H1 (cell line): ENCODE results near the gene ATP6V1B1. TPM values are rescaled to one million over a fixed set of nuclear protein-coding genes. Genes with fewer than 3 reads are reported as not detected.

Experiments
- CTCF ChIA-PET: fragments of 300-600 bp; sonication (Branson Sonifier 250); formaldehyde crosslinking; loops from one replicate; lab custom pipeline; 2021; ENCODE audit not compliant: partially characterized antibody; lab: Charles Lee
- POLR2A ChIA-PET: fragments of 300-600 bp; sonication (Branson Sonifier 250); formaldehyde crosslinking; loops from one replicate; lab custom pipeline; 2021; ENCODE audit warnings: inconsistent platforms; ENCODE audit not compliant: partially characterized antibody; lab: Charles Lee
- DNase-seq, 2 experiments: peaks; one replicate each; pipeline versions ENCODE4 v3.0.0 to v3.0.0-alpha.2; 2010 to 2022; ENCODE audit warnings: low spot score in 2 of 2, low read depth in 1 of 2, mixed read lengths in 1 of 2
- FAIRE-seq: peaks from 2 replicates; lab custom pipeline; 2011; peaks lifted over from hg19 to GRCh38; lab: Jason Lieb, UNC
- H2AFZ ChIP-seq: 2 replicates; pipeline ENCODE4 v1.8.1; 2012; ENCODE audit warnings: low read length, inconsistent platforms
- H2AK5ac ChIP-seq: 2 replicates; pipeline ENCODE4 v1.6.1; 2013; ENCODE audit warnings: low read depth, low read length
- H2BK120ac ChIP-seq: replicated peaks from 2 replicates; pipeline ENCODE3; 2013; ENCODE audit warnings: low read depth, low read length, inconsistent platforms
- H2BK12ac ChIP-seq: 2 replicates; pipeline ENCODE4 v1.6.1; 2013; ENCODE audit warnings: low read depth, low read length
- H2BK15ac ChIP-seq: 2 replicates; pipeline ENCODE4 v1.6.1; 2013; ENCODE audit warnings: low read length
- H2BK20ac ChIP-seq: 2 replicates; pipeline ENCODE4 v1.6.1; 2013; ENCODE audit warnings: low read length
- H2BK5ac ChIP-seq: 2 replicates; pipeline ENCODE4 v1.6.1; 2013; ENCODE audit warnings: low read depth, low read length
- H3K14ac ChIP-seq: 2 replicates; pipeline ENCODE4 v1.6.1; 2013; ENCODE audit warnings: inconsistent platforms; ENCODE audit not compliant: insufficient read length
- H3K18ac ChIP-seq: 2 replicates; pipeline ENCODE4 v1.6.1; 2013; ENCODE audit warnings: low read length; ENCODE audit errors: extremely low read depth
- H3K23ac ChIP-seq: 2 replicates; pipeline ENCODE4 v1.6.1; 2013; ENCODE audit warnings: inconsistent platforms; ENCODE audit not compliant: insufficient read length
- H3K23me2 ChIP-seq: 2 replicates; pipeline ENCODE4 v1.6.1; 2013; ENCODE audit warnings: low read depth, low read length
- H3K27ac ChIP-seq: 2 replicates; pipeline ENCODE4 v1.6.1; 2011; ENCODE audit warnings: low read depth, low read length, inconsistent platforms
- H3K27me3 ChIP-seq, 4 experiments: replicated peaks in 1 of 4; 1 replicate in 1 of 4; 2 replicates in 3 of 4; pipeline versions ENCODE4 v1.6.1 to v1.8.1; 2011 to 2013; ENCODE audit warnings: low read length in 3 of 4, mild to moderate bottlenecking in 3 of 4, inconsistent platforms in 2 of 4, mixed read lengths in 2 of 4, moderate library complexity in 1 of 4; ENCODE audit not compliant: control insufficient read depth in 3 of 4, insufficient read depth in 3 of 4; ENCODE audit errors: extremely low read depth in 1 of 4
- H3K36me3 ChIP-seq, 4 experiments: 2 replicates each; pipeline versions ENCODE4 v1.6.1 to v1.8.1; 2011 to 2013; ENCODE audit warnings: mild to moderate bottlenecking in 4 of 4, low read length in 3 of 4, moderate library complexity in 2 of 4, control low read depth in 1 of 4, inconsistent platforms in 1 of 4; ENCODE audit not compliant: insufficient read depth in 4 of 4, control insufficient read depth in 2 of 4
- H3K4ac ChIP-seq: replicated peaks from 2 replicates; pipeline ENCODE3; 2013; ENCODE audit warnings: low read length, low read depth, mixed read lengths, inconsistent platforms; ENCODE audit not compliant: insufficient read length
- H3K4me1 ChIP-seq, 4 experiments: replicated peaks in 1 of 4; 1 replicate in 1 of 4; 2 replicates in 3 of 4; pipeline versions ENCODE4 v1.6.1 to v1.8.1; 2011 to 2013; ENCODE audit warnings: low read length in 3 of 4, inconsistent platforms in 2 of 4, mixed read lengths in 1 of 4; ENCODE audit not compliant: insufficient read depth in 4 of 4, control insufficient read depth in 3 of 4
- H3K4me2 ChIP-seq, 2 experiments: 2 replicates each; pipeline versions ENCODE4 v1.6.1 to v1.8.1; 2011 to 2013; ENCODE audit warnings: low read depth in 2 of 2, low read length in 2 of 2, control low read depth in 1 of 2, inconsistent platforms in 1 of 2, mild to moderate bottlenecking in 1 of 2; ENCODE audit not compliant: insufficient read depth in 1 of 2
- H3K4me3 ChIP-seq, 4 experiments: fragments of 200-600, 300-600 bp in 1 of 4; sonication (generic), shearing (Covaris generic), sonication (Bioruptor Twin) in 1 of 4; 2 replicates each; pipeline versions ENCODE4 v1.5.1 to v1.8.1; 2011 to 2016; ENCODE audit warnings: low read length in 4 of 4, low read depth in 3 of 4, control low read depth in 2 of 4, inconsistent platforms in 2 of 4, mild to moderate bottlenecking in 2 of 4, mixed read lengths in 1 of 4, moderate library complexity in 1 of 4; ENCODE audit not compliant: insufficient read depth in 2 of 4; ENCODE audit errors: extremely low read depth in 1 of 4
- H3K56ac ChIP-seq: replicated peaks from 2 replicates; pipeline ENCODE3; 2013; ENCODE audit warnings: low read depth, mild to moderate bottlenecking, mixed read lengths, low read length, inconsistent platforms; ENCODE audit not compliant: insufficient read length
- H3K79me1 ChIP-seq: 2 replicates; pipeline ENCODE4 v1.6.1; 2013; ENCODE audit warnings: low read depth, low read length, control low read depth
- H3K79me2 ChIP-seq, 2 experiments: 2 replicates each; pipeline versions ENCODE4 v1.6.1 to v1.8.1; 2012 to 2013; ENCODE audit warnings: low read length in 2 of 2, mild to moderate bottlenecking in 2 of 2, inconsistent platforms in 1 of 2; ENCODE audit not compliant: insufficient read depth in 2 of 2, control insufficient read depth in 1 of 2
- H3K9ac ChIP-seq, 4 experiments: replicated peaks in 1 of 4; 1 replicate in 1 of 4; 2 replicates in 3 of 4; pipeline versions ENCODE4 v1.6.1 to v1.8.1; 2011 to 2013; ENCODE audit warnings: low read depth in 3 of 4, low read length in 3 of 4, control low read depth in 2 of 4, mild to moderate bottlenecking in 2 of 4, moderate library complexity in 2 of 4, inconsistent platforms in 1 of 4; ENCODE audit errors: extremely low read depth in 1 of 4
- H3K9me3 ChIP-seq, 2 experiments: 2 replicates each; pipeline versions ENCODE4 v1.6.1 to v1.8.1; 2012 to 2013; ENCODE audit warnings: mild to moderate bottlenecking in 2 of 2, moderate library complexity in 2 of 2, control low read depth in 1 of 2, inconsistent platforms in 1 of 2, low read depth in 1 of 2, low read length in 1 of 2, mixed read lengths in 1 of 2; ENCODE audit not compliant: insufficient read depth in 2 of 2
- H4K20me1 ChIP-seq, 2 experiments: replicated peaks in 1 of 2; 2 replicates each; pipeline versions ENCODE3 to v1.8.1; 2011 to 2013; ENCODE audit warnings: inconsistent platforms in 2 of 2, low read length in 2 of 2, mild to moderate bottlenecking in 1 of 2; ENCODE audit not compliant: insufficient read depth in 2 of 2, control insufficient read depth in 1 of 2
- H4K5ac ChIP-seq: 2 replicates; pipeline ENCODE4 v1.6.1; 2013; ENCODE audit warnings: low read length, low read depth, mixed read lengths, inconsistent platforms; ENCODE audit not compliant: insufficient read length
- H4K8ac ChIP-seq: 2 replicates; pipeline ENCODE4 v1.8.0; 2013; ENCODE audit warnings: mild to moderate bottlenecking, moderate library complexity, low read length, inconsistent platforms; ENCODE audit not compliant: insufficient read depth; ENCODE audit errors: extremely low read depth
- H4K91ac ChIP-seq: replicated peaks from 2 replicates; pipeline ENCODE3; 2013; ENCODE audit warnings: low read length, mixed read lengths, inconsistent platforms; ENCODE audit not compliant: insufficient read length
- BCL11A ChIP-seq, 2 experiments: IDR thresholded peaks; one replicate each; pipeline ENCODE4 v1.6.1; 2011; ENCODE audit warnings: low read depth in 2 of 2, low read length in 2 of 2, mild to moderate bottlenecking in 2 of 2
- CBX8 ChIP-seq: fragments of 300-800, 300-1000 bp; sonication (generic); IDR thresholded peaks from 2 replicates; pipeline ENCODE4 v1.7.1; 2016; ENCODE audit warnings: low read depth, low read length, borderline replicate concordance
- FOSL1 ChIP-seq: IDR thresholded peaks from 2 replicates; pipeline ENCODE4 v1.6.1; 2011; ENCODE audit warnings: mild to moderate bottlenecking, low read depth, low read length, moderate library complexity; ENCODE audit not compliant: insufficient read depth
- HDAC6 ChIP-seq: IDR thresholded peaks from one replicate; pipeline ENCODE4 v1.7.1; 2012; ENCODE audit warnings: low read depth, mild to moderate bottlenecking, inconsistent platforms, low read length, moderate library complexity
- MAX ChIP-seq: IDR thresholded peaks from 2 replicates; pipeline ENCODE4 v1.6.1; 2012; ENCODE audit warnings: inconsistent platforms
- NRF1 ChIP-seq: IDR thresholded peaks from 2 replicates; pipeline ENCODE4 v1.6.1; 2011; ENCODE audit warnings: mild to moderate bottlenecking, low read depth, low read length, improper control_type of control experiment
- POU5F1 ChIP-seq: IDR thresholded peaks from 2 replicates; pipeline ENCODE4 v1.6.1; 2011; ENCODE audit warnings: low read depth, mild to moderate bottlenecking, low read length, moderate library complexity
- SUZ12 ChIP-seq: fragments of 200-600 bp; sonication (generic); IDR thresholded peaks from 2 replicates; pipeline ENCODE4 v1.6.1; 2012; ENCODE audit warnings: mild to moderate bottlenecking, inconsistent platforms, low read length, moderate library complexity, mixed read lengths
- TBP ChIP-seq: IDR thresholded peaks from 2 replicates; pipeline ENCODE4 v1.6.1; 2011; ENCODE audit warnings: low read depth, low read length, improper control_type of control experiment
- TCF12 ChIP-seq: IDR thresholded peaks from 2 replicates; pipeline ENCODE4 v1.6.1; 2011; ENCODE audit warnings: low read depth, mild to moderate bottlenecking, low read length
- WGBS, 2 experiments: shearing (Covaris generic) in 1 of 2; methylation state at CpG; one replicate each; pipeline versions ENCODE4 v1.1.6 to v1.1.7; 2013 to 2015; ENCODE audit warnings: low lambda C conversion rate in 2 of 2, mixed read lengths in 2 of 2, inconsistent platforms in 1 of 2, low coverage in 1 of 2, missing lambda C conversion rate in 1 of 2; ENCODE audit not compliant: insufficient replicate concordance in 2 of 2, insufficient coverage in 1 of 2, insufficient read length in 1 of 2; ENCODE audit errors: extremely low coverage in 1 of 2, missing lambda C conversion rate in 1 of 2; 5-methylcytosine and 5-hydroxymethylcytosine counted together
- polyA plus RNA-seq, 7 experiments: library from polyadenylated mRNA; depleted of rRNA in 3 of 7; stranded (reverse) in 5 of 7; unstranded in 2 of 7; fragments of >200 nt in 5 of 7; fragments of 200-250 nt in 2 of 7; gene quantifications; 1 replicate in 5 of 7; 2 replicates in 1 of 7; 4 replicates in 1 of 7; pipeline versions ENCODE4 v1.2.1 to v1.2.3, GENCODE V29; 2011 to 2013; ENCODE audit warnings: missing spikeins in 2 of 7, mixed read lengths in 2 of 7
- total RNA-seq: library from RNA; stranded (reverse); fragmentation: NEBNext Ultra II Directional; extraction: Animal tissue kit (Norgen Biotek cat#: 25700); gene quantifications from 2 replicates; pipeline ENCODE4 v1.2.1, GENCODE V29; 2021
- TF ChIP-seq, protein P1 (sequence below): IDR thresholded peaks from 2 replicates; pipeline ENCODE4 v1.6.1; 2012; ENCODE audit warnings: inconsistent platforms

ATP6V1B1 gene
- total and polyA plus RNA-seq, 2 of the 8 experiments (the other 6 are each of a cell fraction or from before 2014, with no cell fraction given): not detected

- no peaks in the 10 kb centered on the region for H3K79me2 ChIP-seq
- H3K9ac ChIP-seq: no peak overlapping the region
- H3K27ac ChIP-seq: no peak overlapping the region
- peaks cover 28 to 41% of the 10 kb centered on the region in 2 experiments for H4K20me1 ChIP-seq
- ChIA-PET CTCF (interaction anchor here (0.7 to 1.5 kb wide), 7 partner anchors 9 to 56 kb away, joined by 3 to 4 read pairs (median 3); no protein-coding TSS in a partner anchor), POLR2A (no interaction called here)
- no peak overlapping the region for H2AK5ac ChIP-seq
- no peaks in the 10 kb centered on the region for H3K79me1 ChIP-seq
- H3K18ac ChIP-seq: peak overlapping the region; percentile 13; the same call in 1 of the 2 replicates
- no peak overlapping the region for H4K5ac ChIP-seq
- no peak overlapping the region for H3K4me3 ChIP-seq
- no peaks in the 10 kb centered on the region for H3K9me3 ChIP-seq
- no peaks in the 10 kb centered on the region for H3K36me3 ChIP-seq
- peak overlapping the region; percentile 22; the same call in 1 of the 2 replicates for H4K8ac ChIP-seq
- no peak overlapping the region for H2BK120ac ChIP-seq
- WGBS, 2 experiments: 8% methylated on average over 25 of the region's 25 CpGs; no CpG with 5 or more reads in 1 of the 2 experiments
- H4K91ac ChIP-seq: no peak overlapping the region
- peaks cover 95 to 99% (median 99%) of the 10 kb centered on the region in 4 experiments for H3K27me3 ChIP-seq
- H3K23ac ChIP-seq: no peak overlapping the region
- H3K23me2 ChIP-seq: peaks cover 16% of the 10 kb centered on the region
- H3K4me2 ChIP-seq: peak overlapping the region; percentile 8 to 14; a peak in 2 of 4 replicates
- H3K56ac ChIP-seq: no peak overlapping the region
- H2AFZ ChIP-seq: no peak overlapping the region
- FAIRE-seq: no peak
- 0 out of 2 replicates have a peak overlapping the region, but pooled peaks have one; percentile 75 for H2BK20ac ChIP-seq
- peak in 1 of 2 experiments; percentile 59 for DNase-seq
- no peak overlapping the region for H2BK5ac ChIP-seq
- 0 out of 2 replicates have a peak overlapping the region, but pooled peaks have one; percentile 46 for H2BK15ac ChIP-seq
- H3K4me1 ChIP-seq: peaks cover 0 to 31% (median 24%) of the 10 kb centered on the region in 4 experiments; a peak in 6 of 7 replicates
- peak overlapping the region; percentile 2; the same call in 1 of the 2 replicates for H2BK12ac ChIP-seq
- H3K14ac ChIP-seq: no peak overlapping the region
- H3K4ac ChIP-seq: no peak overlapping the region
- no peak for TF ChIP-seq BCL11A (IDR thresholded peaks at IDR 0.05; ENCODE audit: low read depth in 2 of 2, low read length in 2 of 2)
- TF ChIP-seq CBX8: peak; percentile 96; the same call in 1 of the 2 replicates
- TF ChIP-seq POU5F1: no peak
- TF ChIP-seq SUZ12: no peak; the same call in 1 of the 2 replicates
- no peak for TF ChIP-seq TCF12
- TF ChIP-seq MAX: no peak
- TF ChIP-seq NRF1: no peak
- TF ChIP-seq TBP: no peak
- no peak for TF ChIP-seq HDAC6
- no peak for TF ChIP-seq FOSL1
- TF ChIP-seq, protein P1, sequence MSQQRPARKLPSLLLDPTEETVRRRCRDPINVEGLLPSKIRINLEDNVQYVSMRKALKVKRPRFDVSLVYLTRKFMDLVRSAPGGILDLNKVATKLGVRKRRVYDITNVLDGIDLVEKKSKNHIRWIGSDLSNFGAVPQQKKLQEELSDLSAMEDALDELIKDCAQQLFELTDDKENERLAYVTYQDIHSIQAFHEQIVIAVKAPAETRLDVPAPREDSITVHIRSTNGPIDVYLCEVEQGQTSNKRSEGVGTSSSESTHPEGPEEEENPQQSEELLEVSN: no peak
Measured at GRCh38 chr2:70903641-70904340, 31.9 kb upstream of the ATP6V1B1 start.
